Large intestine (tissue), 3 donors: Measurements from ENCODE around the gene NUFIP1. TPM values are rescaled to one million over a fixed set of nuclear protein-coding genes. Genes with fewer than 3 reads are reported as not detected.
"Not testable (repeated sequence)": the region's sequence is repeated elsewhere in the genome, so short reads cannot be mapped to it uniquely, and the experiment has no call there.

Experiments used
- DNase-seq, 2 donors: peaks; one replicate each; pipeline versions ENCODE4 v3.0.0 to v3.0.0-alpha.2; 2013
- H3K27ac ChIP-seq: one replicate; pipeline ENCODE4 v1.5.1; 2013; ENCODE audit warnings: low read length
- H3K27me3 ChIP-seq: 2 replicates; pipeline ENCODE4 v1.6.1; 2013; ENCODE audit warnings: low read length; ENCODE audit not compliant: control insufficient read depth, insufficient read depth
- H3K36me3 ChIP-seq: 2 replicates; pipeline ENCODE4 v1.6.1; 2013; ENCODE audit warnings: low read length; ENCODE audit not compliant: control insufficient read depth, insufficient read depth
- H3K4me1 ChIP-seq: one replicate; pipeline ENCODE4 v1.6.1; 2013; ENCODE audit warnings: low read length; ENCODE audit not compliant: control insufficient read depth, insufficient read depth
- H3K4me3 ChIP-seq: one replicate; pipeline ENCODE4 v1.5.1; 2013; ENCODE audit warnings: low read length
- H3K9me3 ChIP-seq: one replicate; pipeline ENCODE4 v1.6.1; 2013; ENCODE audit warnings: mild to moderate bottlenecking, low read depth, low read length, moderate library complexity; ENCODE audit not compliant: control insufficient read depth
- WGBS: methylation state at CpG from one replicate; pipeline ENCODE4 v1.1.5; 2013; ENCODE audit warnings: low lambda C conversion rate; ENCODE audit not compliant: insufficient coverage; 5-methylcytosine and 5-hydroxymethylcytosine counted together
- polyA plus RNA-seq: library from polyadenylated mRNA; unstranded; fragments of 120-200 nt; gene quantifications from one replicate; pipeline ENCODE4 v1.2.1, GENCODE V29; 2013

The NUFIP1 gene
- polyA plus RNA-seq, 1 donor, result 8.7 TPM

GRCh38 chr13:44904967-44905366 lies 84.3 kb downstream of the NUFIP1 start:
- Histone ChIP-seq H3K36me3 (no peaks in the 10 kb centered on the region), H3K4me1 (peaks cover 2% of the 10 kb centered on the region), H3K9me3 (no peaks in the 10 kb centered on the region), H3K27ac (peak overlapping the region; percentile 50), H3K4me3 (no peak overlapping the region), H3K27me3 (no peaks in the 10 kb centered on the region)
- peak; percentile 55 to 61 for DNase-seq
- WGBS, result no CpG with 5 or more reads among the region's 5 CpGs

GRCh38 chr13:44903574-44903985 lies 85.7 kb downstream of the NUFIP1 start:
- peaks cover 2% of the 10 kb centered on the region for H3K4me1 ChIP-seq
- no CpG with 5 or more reads among the region's 4 CpGs for WGBS
- no peaks in the 10 kb centered on the region for H3K36me3 ChIP-seq
- H3K27me3 ChIP-seq, result no peaks in the 10 kb centered on the region
- H3K27ac ChIP-seq, result peak overlapping the region; percentile 50
- H3K9me3 ChIP-seq, result no peaks in the 10 kb centered on the region
- peak; percentile 57 to 63 for DNase-seq
- no peak overlapping the region for H3K4me3 ChIP-seq

- H3K4me1 ChIP-seq, result peaks cover 2% of the 10 kb centered on the region
- no peak for DNase-seq
- H3K9me3 ChIP-seq, result no peaks in the 10 kb centered on the region
- no peak overlapping the region for H3K4me3 ChIP-seq
- H3K27ac ChIP-seq, result no peak overlapping the region
- H3K36me3 ChIP-seq, result no peaks in the 10 kb centered on the region
- 100% methylated on average over 3 of the region's 6 CpGs for WGBS
- no peaks in the 10 kb centered on the region for H3K27me3 ChIP-seq
Observed at GRCh38 chr13:44902738-44903137, 86.5 kb downstream of the NUFIP1 start.

GRCh38 chr13:44899967-44900366 lies 89.3 kb downstream of the NUFIP1 start:
- Histone ChIP-seq H3K27me3 (no peaks in the 10 kb centered on the region), H3K4me3 (no peak overlapping the region), H3K9me3 (no peaks in the 10 kb centered on the region), H3K4me1 (no peaks in the 10 kb centered on the region), H3K27ac (no peak overlapping the region), H3K36me3 (no peaks in the 10 kb centered on the region)
- peak in 1 of 2 donors; percentile 41 for DNase-seq
- WGBS, result 14% methylated on average over 1 of the region's 2 CpGs

- DNase-seq, H3K27ac ChIP-seq, H3K4me1 ChIP-seq, H3K27me3 ChIP-seq, H3K9me3 ChIP-seq, H3K36me3 ChIP-seq, H3K4me3 ChIP-seq: not testable (repeated sequence)
- no CpG with 5 or more reads among the region's 2 CpGs for WGBS
Observed at GRCh38 chr13:44898308-44898707, 91.0 kb downstream of the NUFIP1 start.

GRCh38 chr13:44895953-44896335 lies 93.3 kb downstream of the NUFIP1 start:
- H3K27me3 ChIP-seq, result no peaks in the 10 kb centered on the region
- no peaks in the 10 kb centered on the region for H3K36me3 ChIP-seq
- H3K27ac ChIP-seq, result no peak overlapping the region
- no CpG with 5 or more reads among the region's 5 CpGs for WGBS
- no peaks in the 10 kb centered on the region for H3K9me3 ChIP-seq
- no peak for DNase-seq
- no peak overlapping the region for H3K4me3 ChIP-seq
- peaks cover 11% of the 10 kb centered on the region for H3K4me1 ChIP-seq

GRCh38 chr13:44895264-44895952 lies 93.9 kb downstream of the NUFIP1 start:
- H3K27me3 ChIP-seq, result no peaks in the 10 kb centered on the region
- no peak for DNase-seq
- WGBS, result 60% methylated on average over 1 of the region's 6 CpGs
- no peak overlapping the region for H3K4me3 ChIP-seq
- peaks cover 11% of the 10 kb centered on the region for H3K4me1 ChIP-seq
- no peaks in the 10 kb centered on the region for H3K9me3 ChIP-seq
- no peaks in the 10 kb centered on the region for H3K36me3 ChIP-seq
- no peak overlapping the region for H3K27ac ChIP-seq

- H3K4me3 ChIP-seq, result no peak overlapping the region
- no CpG with 5 or more reads among the region's 13 CpGs for WGBS
- H3K4me1 ChIP-seq, result peaks cover 11% of the 10 kb centered on the region
- H3K27ac ChIP-seq, result no peak overlapping the region
- no peaks in the 10 kb centered on the region for H3K27me3 ChIP-seq
- no peaks in the 10 kb centered on the region for H3K36me3 ChIP-seq
- no peaks in the 10 kb centered on the region for H3K9me3 ChIP-seq
- peak; percentile 26 to 28 for DNase-seq
Observed at GRCh38 chr13:44894001-44894770, 95.1 kb downstream of the NUFIP1 start.

Other genes with a start within 250 kb of the NUFIP1 start
- 32.8 TPM for gene GPALPP1, start 67 bp upstream of the NUFIP1 start, polyA plus RNA-seq
- gene GTF2F2, start 131.0 kb upstream of the NUFIP1 start, polyA plus RNA-seq, result 19.3 TPM
- gene KCTD4, start 211.6 kb upstream of the NUFIP1 start, polyA plus RNA-seq, result 0.10 TPM